Activated CD8-positive, alpha-beta memory T cell treated with anti-CD3 and anti-CD28 coated beads, Interleukin-2, amount 10 ng/mL, durations not matched to agents 7 days and 5 days (primary cell): ENCODE measurements around the gene RABGAP1L. TPM values are rescaled to one million over a fixed set of nuclear protein-coding genes. Genes with fewer than 3 reads are reported as not detected.
"Not testable (repeated sequence)": the region's sequence is repeated elsewhere in the genome, so short reads cannot be mapped to it uniquely, and the experiment has no call there.

Experiments used
- ATAC-seq: fragments of 150-1000 bp; cut with Tn5 transposase; one replicate; pipeline ENCODE4 v1.10.0; 2021; ENCODE audit warnings: moderate library complexity
- CTCF ChIA-PET: fragments of 350-600 bp; sonication (Branson Sonifier 250); formaldehyde crosslinking; loops from one replicate; lab custom pipeline; 2021; ENCODE audit warnings: antibody characterized with exemption; lab: Charles Lee
- DNase-seq: peaks from one replicate; pipeline ENCODE4 v3.0.0-alpha.2; 2020
- H3K27ac Mint-ChIP-seq: one replicate; pipeline ENCODE4 v1.8.0; 2021; ENCODE audit warnings: mild to moderate bottlenecking, mixed read lengths
- H3K27me3 Mint-ChIP-seq: one replicate; pipeline ENCODE4 v1.8.0; 2021; ENCODE audit warnings: mixed read lengths
- H3K36me3 Mint-ChIP-seq: one replicate; pipeline ENCODE4 v1.8.0; 2021; ENCODE audit warnings: mild to moderate bottlenecking, mixed read lengths
- H3K4me1 Mint-ChIP-seq: one replicate; pipeline ENCODE4 v1.8.0; 2021; ENCODE audit warnings: mixed read lengths
- H3K4me3 Mint-ChIP-seq: one replicate; pipeline ENCODE4 v1.8.0; 2021; ENCODE audit warnings: mild to moderate bottlenecking, moderate library complexity, mixed read lengths
- H3K9me3 Mint-ChIP-seq: one replicate; pipeline ENCODE4 v1.8.0; 2022; ENCODE audit warnings: low read depth, mixed read lengths
- total RNA-seq, 2 experiments: library from RNA; stranded (reverse); gene quantifications; one replicate each; pipeline ENCODE4 v1.2.3, GENCODE V29; 2021

RABGAP1L gene
- total RNA-seq, 2 experiments from 2014 or later: 60.5 to 83.5 TPM

DNA sequence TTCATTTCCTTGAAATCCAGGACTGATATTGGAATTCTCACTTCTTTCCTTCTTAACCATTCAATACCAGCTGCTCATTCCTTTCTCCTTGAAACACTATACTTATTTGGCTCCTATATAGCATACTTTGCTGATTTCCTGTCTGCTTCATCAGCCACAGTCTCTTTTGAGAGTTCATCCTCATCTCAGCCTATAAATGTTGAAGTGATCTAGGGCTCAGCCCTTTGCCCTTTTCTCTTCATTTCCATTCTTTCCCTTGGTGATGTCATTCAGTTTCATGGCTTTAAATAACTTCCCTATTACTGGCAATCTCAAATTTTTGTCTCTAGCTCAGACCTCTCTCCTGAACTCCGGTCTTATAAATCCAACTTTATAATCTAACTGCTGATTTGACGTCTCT, 24.1 kb upstream of the RABGAP1L start:
- Mint-ChIP-seq H3K9me3 (no peaks in the 10 kb centered on the region), H3K36me3 (peaks cover 2% of the 10 kb centered on the region), H3K27ac (no peak overlapping the region), H3K27me3 (no peaks in the 10 kb centered on the region), H3K4me1 (peaks cover 3% of the 10 kb centered on the region), H3K4me3 (no peak overlapping the region)
- ATAC-seq: no peak
- CTCF ChIA-PET: no interaction called here
- no peak for DNase-seq

DNA sequence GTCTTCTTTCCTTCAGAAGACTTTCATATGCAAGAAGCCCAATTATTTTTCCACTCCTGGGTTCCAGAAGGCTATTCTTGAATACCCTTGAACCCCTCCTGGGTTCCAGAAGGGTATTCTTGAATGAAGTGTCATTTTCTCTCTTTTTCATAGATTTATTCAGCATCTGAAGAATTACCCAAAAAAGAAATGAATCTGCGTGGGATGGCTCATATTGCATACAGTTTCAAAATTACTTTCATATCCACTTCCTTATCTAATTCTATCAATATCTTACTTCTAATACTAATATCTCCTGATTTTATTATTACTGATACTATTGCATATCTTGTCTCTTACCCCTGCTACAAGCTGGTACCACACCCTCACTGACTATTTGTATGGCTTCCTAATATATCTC, 22.6 kb upstream of the RABGAP1L start:
- no peaks in the 10 kb centered on the region for H3K9me3 Mint-ChIP-seq
- CTCF ChIA-PET: no interaction called here
- no peaks in the 10 kb centered on the region for H3K27me3 Mint-ChIP-seq
- no peak for ATAC-seq
- DNase-seq: no peak
- H3K4me3 Mint-ChIP-seq: no peak overlapping the region
- peaks cover 3% of the 10 kb centered on the region for H3K4me1 Mint-ChIP-seq
- H3K27ac Mint-ChIP-seq: no peak overlapping the region
- no peaks in the 10 kb centered on the region for H3K36me3 Mint-ChIP-seq

DNA sequence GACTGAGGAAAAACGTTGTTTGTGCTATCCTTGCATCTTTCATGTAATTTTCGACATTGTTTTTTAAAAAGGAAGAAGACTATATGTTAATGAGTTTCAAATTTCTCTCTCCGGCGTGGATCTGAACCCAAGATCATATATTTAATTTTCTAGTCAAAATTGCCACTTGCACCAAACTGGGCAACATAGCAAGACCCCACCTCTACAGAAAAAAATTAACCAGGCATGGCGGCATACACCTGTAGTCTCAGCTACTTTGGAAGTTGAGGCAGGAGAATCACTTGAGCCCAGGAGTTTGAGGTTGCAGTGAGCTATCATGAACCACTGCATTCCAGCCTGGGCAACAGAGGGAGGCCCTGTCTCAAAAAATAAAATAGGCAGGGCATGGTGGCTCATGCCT, 16.5 kb upstream of the RABGAP1L start:
- DNase-seq: no peak
- Mint-ChIP-seq H3K9me3 (peaks cover 5% of the 10 kb centered on the region), H3K4me1 (peaks cover 13% of the 10 kb centered on the region), H3K36me3 (peaks cover 12% of the 10 kb centered on the region), H3K27ac (no peak overlapping the region), H3K4me3 (no peak overlapping the region), H3K27me3 (peaks cover 3% of the 10 kb centered on the region)
- CTCF ChIA-PET: interaction anchor here (1.7 kb wide), 1 partner anchor 28 kb away, joined by 4 read pairs; no protein-coding TSS in a partner anchor
- no peak for ATAC-seq

DNA sequence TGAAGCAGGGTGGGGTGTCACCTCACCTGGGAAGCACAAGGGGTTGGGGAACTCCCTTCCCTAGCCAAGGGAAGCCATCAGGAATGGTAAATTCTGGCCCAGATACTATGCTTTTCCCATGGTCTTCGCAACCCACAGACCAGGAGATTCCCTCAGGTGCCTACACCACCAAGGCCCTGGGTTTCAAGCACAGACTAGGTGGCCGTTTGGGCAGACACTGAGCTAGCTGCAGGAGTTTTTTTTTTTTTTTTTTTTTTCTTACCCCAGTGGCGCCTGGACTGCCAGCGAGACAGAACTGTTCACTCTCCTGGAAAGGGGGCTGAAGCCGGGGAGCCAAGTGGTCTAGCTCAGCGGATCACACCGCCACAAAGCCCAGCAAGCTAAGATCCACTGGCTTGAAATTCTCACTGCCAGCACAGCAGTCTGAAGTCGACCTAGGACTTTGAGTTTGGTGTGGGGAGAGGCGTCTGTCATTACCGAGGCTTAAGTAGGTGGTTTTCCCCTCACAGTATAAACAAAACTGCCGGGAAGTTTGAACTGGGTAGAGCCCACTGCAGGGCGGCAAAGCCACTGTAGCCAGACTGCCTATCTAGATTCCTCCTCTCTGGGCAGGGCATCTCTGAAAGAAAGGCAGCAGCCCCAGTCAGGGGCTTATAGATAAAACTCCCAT, 15.5 kb upstream of the RABGAP1L start:
- CTCF ChIA-PET: interaction anchor here (1.2 to 1.7 kb wide), 2 partner anchors 10 to 29 kb away, joined by 3 to 4 read pairs; no protein-coding TSS in a partner anchor
- not testable (repeated sequence) for ATAC-seq
- H3K36me3 Mint-ChIP-seq: peaks cover 16% of the 10 kb centered on the region

DNA sequence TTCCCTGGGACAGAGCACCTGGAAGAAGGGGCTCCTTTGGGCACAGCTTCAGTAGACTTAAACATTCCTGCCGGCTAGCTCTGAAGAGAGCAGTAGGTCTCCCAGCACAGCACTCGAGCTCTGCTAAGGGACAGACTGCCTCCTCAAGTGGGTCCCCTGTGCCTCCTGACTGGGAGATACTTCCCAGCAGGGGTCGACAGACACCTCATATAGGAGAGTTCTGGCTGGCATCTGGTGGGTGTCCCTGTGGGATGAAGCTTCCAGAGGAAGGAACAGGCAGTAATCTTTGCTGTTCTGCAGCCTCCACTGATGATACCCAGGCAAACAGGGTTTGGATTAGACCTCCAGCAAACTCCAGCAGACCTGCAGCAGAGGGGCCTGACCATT, 14.9 kb upstream of the RABGAP1L start:
- H3K9me3 Mint-ChIP-seq, H3K27me3 Mint-ChIP-seq, H3K4me3 Mint-ChIP-seq, ATAC-seq, DNase-seq: not testable (repeated sequence)
- peak overlapping the region; percentile 11 for H3K27ac Mint-ChIP-seq
- H3K4me1 Mint-ChIP-seq: peaks cover 13% of the 10 kb centered on the region
- CTCF ChIA-PET: interaction anchor here (1.2 to 1.7 kb wide), 2 partner anchors 10 to 29 kb away, joined by 3 to 4 read pairs; no protein-coding TSS in a partner anchor
- peaks cover 20% of the 10 kb centered on the region for H3K36me3 Mint-ChIP-seq

More for the DNA sequence above, 15.5 kb upstream of the RABGAP1L start:
- Mint-ChIP-seq H3K4me1 (peaks cover 13% of the 10 kb centered on the region), H3K27ac (peak overlapping the region; percentile 11)
- not testable (repeated sequence) for DNase-seq, H3K9me3 Mint-ChIP-seq, H3K27me3 Mint-ChIP-seq, H3K4me3 Mint-ChIP-seq

DNA sequence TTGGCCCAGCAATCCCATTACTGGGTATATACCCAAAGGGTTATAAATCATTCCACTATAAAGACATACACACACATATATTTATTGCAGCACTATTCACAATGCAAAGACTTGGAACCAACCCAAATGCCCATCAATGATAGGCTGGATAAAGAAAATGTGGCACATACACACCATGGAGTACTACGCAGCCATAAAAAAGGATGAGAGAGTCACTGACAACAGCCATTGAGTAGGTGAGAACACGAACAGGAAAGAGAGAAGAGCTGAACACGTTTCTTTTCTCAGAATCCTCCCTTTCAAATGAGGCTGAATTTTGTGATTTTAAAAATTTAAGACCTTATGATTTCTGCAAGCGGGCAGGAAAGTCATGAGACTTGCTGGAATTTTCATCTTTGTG, 10.1 kb upstream of the RABGAP1L start:
- peaks cover 24% of the 10 kb centered on the region for H3K4me1 Mint-ChIP-seq
- peaks cover 17% of the 10 kb centered on the region for H3K36me3 Mint-ChIP-seq
- H3K27me3 Mint-ChIP-seq: peaks cover 3% of the 10 kb centered on the region
- H3K4me3 Mint-ChIP-seq: no peak overlapping the region
- H3K9me3 Mint-ChIP-seq: peaks cover 5% of the 10 kb centered on the region
- CTCF ChIA-PET: no interaction called here
- no peak overlapping the region for H3K27ac Mint-ChIP-seq
- DNase-seq: no peak
- ATAC-seq: no peak

DNA sequence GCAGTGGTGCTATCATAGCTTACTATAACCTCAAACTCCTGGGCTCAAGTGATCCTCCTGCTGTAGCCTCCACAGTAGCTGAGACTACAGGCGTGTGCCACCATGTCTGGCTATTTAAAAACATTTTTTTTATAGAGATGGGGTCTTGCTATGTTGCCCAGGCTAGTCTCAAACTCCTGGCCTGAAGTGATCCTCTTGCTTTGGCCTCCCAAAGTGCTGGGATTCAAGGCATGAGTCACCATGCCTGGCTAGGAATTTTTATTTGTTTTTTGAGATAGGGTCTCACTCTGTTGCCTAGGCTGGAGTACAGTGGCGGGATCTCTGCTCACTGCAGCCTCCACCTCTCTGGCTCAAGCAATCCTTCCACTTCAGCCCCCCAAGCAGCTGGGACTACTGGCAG, 8.8 kb upstream of the RABGAP1L start:
- no peak overlapping the region for H3K27ac Mint-ChIP-seq
- DNase-seq: no peak
- peaks cover 3% of the 10 kb centered on the region for H3K27me3 Mint-ChIP-seq
- ATAC-seq: no peak
- H3K4me3 Mint-ChIP-seq: no peak overlapping the region
- peaks cover 17% of the 10 kb centered on the region for H3K36me3 Mint-ChIP-seq
- CTCF ChIA-PET: no interaction called here
- peaks cover 2% of the 10 kb centered on the region for H3K9me3 Mint-ChIP-seq
- peaks cover 24% of the 10 kb centered on the region for H3K4me1 Mint-ChIP-seq

DNA sequence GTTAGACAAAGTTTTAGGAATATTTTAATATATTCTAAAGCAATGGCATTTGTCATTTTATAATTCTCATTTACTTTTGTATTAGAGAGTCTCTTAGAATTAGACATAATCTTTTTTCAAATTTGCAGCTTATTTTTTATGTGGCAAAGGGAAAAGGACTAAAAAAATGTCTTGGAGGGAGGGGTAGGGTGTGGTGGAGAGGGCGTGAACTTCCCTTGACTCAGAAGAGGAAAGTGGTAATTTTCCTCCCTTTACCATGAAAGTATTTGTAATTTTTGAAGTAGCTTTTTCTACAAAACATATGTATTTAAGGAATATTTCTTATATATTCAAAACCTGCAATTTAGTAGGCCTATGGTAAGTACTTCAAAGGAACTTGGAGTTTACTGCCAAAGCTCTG, 6.9 kb upstream of the RABGAP1L start:
- Mint-ChIP-seq H3K4me3 (no peak overlapping the region), H3K27ac (peak overlapping the region; percentile 73), H3K9me3 (peaks cover 2% of the 10 kb centered on the region), H3K4me1 (peaks cover 40% of the 10 kb centered on the region), H3K27me3 (no peaks in the 10 kb centered on the region), H3K36me3 (peaks cover 9% of the 10 kb centered on the region)
- DNase-seq (no peak), ATAC-seq (no peak)
- CTCF ChIA-PET: interaction anchor here (0.7 to 2.5 kb wide), 8 partner anchors 10 to 153 kb away, joined by 3 to 12 read pairs (median 4); no protein-coding TSS in a partner anchor

DNA sequence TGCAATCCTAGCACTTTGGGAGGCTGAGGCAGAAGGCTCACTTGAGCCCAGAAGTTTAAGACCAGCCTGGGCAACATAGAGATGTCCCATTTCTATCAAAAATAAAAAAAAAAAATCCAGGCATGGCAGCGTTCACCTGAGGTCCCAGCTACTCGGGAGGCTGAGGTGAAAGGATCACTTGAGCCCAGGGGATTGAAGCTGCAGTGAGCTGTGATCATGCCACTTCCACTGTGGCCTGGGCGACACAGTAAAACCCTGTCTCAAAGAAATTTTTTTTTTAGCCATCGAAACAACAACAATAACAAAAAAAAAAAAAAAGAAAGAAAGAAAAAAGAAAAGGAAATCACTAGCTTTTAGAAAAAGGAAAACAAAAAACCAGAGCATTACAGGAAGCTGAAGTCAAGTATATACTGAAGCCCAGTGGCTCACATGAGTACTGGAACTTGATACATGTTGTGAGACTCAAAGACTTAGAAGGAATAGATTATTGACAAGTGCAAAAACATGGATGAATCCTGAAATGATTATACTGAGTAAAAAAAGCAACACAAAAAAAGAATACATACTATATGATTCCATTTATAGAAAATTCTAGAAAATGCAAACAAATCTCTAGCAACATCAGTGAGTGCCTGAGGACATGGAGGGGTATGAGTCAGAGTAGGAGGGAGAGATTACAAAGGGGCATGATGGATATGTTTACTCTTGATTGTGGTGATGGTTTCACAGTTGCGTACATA, 6.1 kb upstream of the RABGAP1L start:
- Mint-ChIP-seq H3K9me3 (peaks cover under 1% of the 10 kb centered on the region), H3K36me3 (peaks cover 5% of the 10 kb centered on the region), H3K4me1 (peaks cover 48% of the 10 kb centered on the region), H3K27me3 (no peaks in the 10 kb centered on the region), H3K27ac (peak overlapping the region; percentile 73), H3K4me3 (peak overlapping the region; percentile 28)
- CTCF ChIA-PET: interaction anchor here (0.6 to 2.5 kb wide), 11 partner anchors 9 to 156 kb away, joined by 3 to 12 read pairs (median 3); partner anchors contain the start of gene RC3H1
- DNase-seq: no peak
- peak; percentile 83 for ATAC-seq

DNA sequence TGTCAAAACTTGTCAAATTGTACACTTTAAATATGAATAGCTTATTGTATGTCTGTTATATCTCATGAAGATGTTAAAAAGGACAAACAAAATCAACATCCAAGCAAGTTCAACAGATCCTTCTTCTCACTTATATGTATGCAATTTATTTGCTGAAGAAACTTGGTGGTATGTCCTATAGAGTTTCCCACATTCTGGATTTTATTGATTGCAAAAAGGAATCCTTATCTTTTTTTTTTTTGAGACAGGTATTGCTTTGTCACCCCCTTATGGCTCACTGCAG, 5.6 kb upstream of the RABGAP1L start:
- Mint-ChIP-seq H3K4me1 (peaks cover 53% of the 10 kb centered on the region), H3K9me3 (no peaks in the 10 kb centered on the region), H3K4me3 (no peak overlapping the region), H3K36me3 (peaks cover 5% of the 10 kb centered on the region), H3K27ac (peak overlapping the region; percentile 73), H3K27me3 (no peaks in the 10 kb centered on the region)
- DNase-seq (no peak), ATAC-seq (no peak)
- CTCF ChIA-PET: interaction anchor here (0.6 to 2.5 kb wide), 7 partner anchors 8 to 156 kb away, joined by 3 to 12 read pairs (median 5); no protein-coding TSS in a partner anchor

DNA sequence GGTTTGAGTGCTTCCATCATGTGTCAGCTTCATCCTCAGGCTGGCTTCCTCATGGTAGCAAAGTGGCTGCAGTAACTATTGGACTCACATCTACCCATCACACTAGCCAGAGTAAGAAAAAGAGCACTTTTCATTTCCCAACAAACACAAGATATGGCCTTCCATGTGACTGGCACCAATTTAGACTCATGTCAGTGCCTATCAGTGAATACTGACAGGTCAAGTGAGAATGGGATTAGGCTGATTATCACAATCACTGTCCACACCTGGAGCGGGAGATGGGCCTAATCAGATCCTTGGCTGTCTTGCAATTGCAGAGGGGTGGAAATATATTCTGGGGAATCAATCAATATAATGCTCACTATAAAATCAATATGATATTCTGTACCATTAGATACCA, 2.9 kb upstream of the RABGAP1L start:
- no peak for DNase-seq
- CTCF ChIA-PET: interaction anchor here (1.1 to 2.1 kb wide), 2 partner anchors 61 to 287 kb away, joined by 3 to 7 read pairs; no protein-coding TSS in a partner anchor
- no peak for ATAC-seq
- Mint-ChIP-seq H3K4me1 (peaks cover 65% of the 10 kb centered on the region), H3K9me3 (no peaks in the 10 kb centered on the region), H3K27me3 (no peaks in the 10 kb centered on the region), H3K4me3 (no peak overlapping the region), H3K36me3 (no peaks in the 10 kb centered on the region), H3K27ac (no peak overlapping the region)

DNA sequence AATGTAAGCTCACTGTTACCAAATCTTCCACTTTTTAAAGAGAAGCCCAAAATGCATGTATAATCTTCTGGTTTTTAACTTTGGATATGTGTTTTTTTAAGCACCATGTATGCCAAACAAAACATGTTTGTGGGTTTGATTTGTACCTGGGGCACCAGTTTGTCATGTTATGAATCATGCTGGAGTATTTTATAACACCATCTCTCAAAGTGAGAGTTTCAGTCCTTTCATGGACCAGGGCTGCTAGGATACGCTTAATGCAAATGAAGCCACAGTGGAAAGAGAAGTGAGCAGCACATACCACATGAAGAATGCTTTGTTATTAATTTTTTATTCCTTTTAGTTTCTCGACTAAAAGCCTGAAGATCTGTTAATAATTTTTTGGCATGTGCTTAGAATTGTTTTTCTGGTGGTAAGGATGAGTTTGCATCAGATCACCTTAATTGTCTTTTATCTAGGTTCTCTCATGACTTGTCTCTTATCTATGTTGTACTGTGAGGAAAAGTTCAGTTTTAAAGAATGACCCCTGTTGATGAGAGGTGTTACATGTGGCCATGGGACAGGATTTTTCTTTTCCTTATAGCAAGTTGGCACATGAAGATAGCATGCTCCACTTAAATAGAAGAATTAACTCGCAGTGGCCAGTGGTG, 2.0 kb upstream of the RABGAP1L start:
- ATAC-seq (peak; percentile 9), DNase-seq (peak; percentile 74)
- Mint-ChIP-seq H3K27me3 (no peaks in the 10 kb centered on the region), H3K9me3 (no peaks in the 10 kb centered on the region), H3K36me3 (peaks cover 2% of the 10 kb centered on the region), H3K4me1 (peaks cover 69% of the 10 kb centered on the region), H3K4me3 (peak overlapping the region; percentile 6), H3K27ac (peak overlapping the region; percentile 21)
- CTCF ChIA-PET: no interaction called here

DNA sequence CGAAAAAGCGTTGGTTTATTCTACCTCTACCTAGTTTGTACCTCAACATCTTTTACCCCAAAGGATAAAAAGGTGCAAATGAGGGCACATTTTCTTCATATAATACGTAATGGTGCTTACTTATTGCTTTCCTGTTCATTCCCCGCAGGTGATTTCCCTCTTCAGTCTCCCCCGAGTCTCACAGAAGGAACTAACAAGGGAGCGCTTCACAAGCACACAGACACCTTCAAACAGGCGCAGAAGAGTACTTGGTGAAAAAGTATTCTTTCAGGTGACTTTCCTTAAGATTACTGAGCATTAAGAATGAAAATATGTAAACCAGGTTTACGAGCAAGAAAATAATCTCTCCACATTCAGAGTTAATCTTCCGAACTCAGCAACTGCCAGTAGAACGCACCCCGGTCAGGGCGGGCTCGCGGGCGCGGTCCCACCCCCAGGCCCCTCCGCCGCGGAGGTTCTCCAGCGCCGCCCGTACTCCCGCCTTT, 511 bp upstream of the RABGAP1L start:
- Mint-ChIP-seq H3K4me1 (peaks cover 67% of the 10 kb centered on the region), H3K9me3 (no peaks in the 10 kb centered on the region), H3K27me3 (no peaks in the 10 kb centered on the region), H3K27ac (peak overlapping the region; percentile 94), H3K36me3 (peaks cover 7% of the 10 kb centered on the region), H3K4me3 (peak overlapping the region; percentile 96)
- CTCF ChIA-PET: interaction anchor here (1.0 kb wide), 1 partner anchor 46 kb away, joined by 3 read pairs; no protein-coding TSS in a partner anchor
- DNase-seq (no peak), ATAC-seq (peak; percentile 1)
